Uterus (tissue), 4 donors: ENCODE results near the gene QKI. TPM values are rescaled to one million over a fixed set of nuclear protein-coding genes. Genes with fewer than 3 reads are reported as not detected.
"Not testable (repeated sequence)": the region's sequence is repeated elsewhere in the genome, so short reads cannot be mapped to it uniquely, and the experiment has no call there.

Experiments
- DNase-seq, 2 donors: peaks; one replicate each; pipeline ENCODE4 v3.0.0-alpha.2; 2019 to 2020
- H3K27ac ChIP-seq, 2 donors: fragments of 200-600 bp; sonication (generic); 1 replicate in 1 of 2; 2 replicates in 1 of 2; pipeline ENCODE4 v1.5.1; 2016 to 2018
- H3K27me3 ChIP-seq, 2 donors: fragments of 200-600 bp; sonication (generic); one replicate each; pipeline ENCODE4 v1.5.1; 2018 to 2019; ENCODE audit warnings: control low read depth in 1 of 2
- H3K36me3 ChIP-seq, 2 donors: fragments of 200-600 bp; sonication (generic); one replicate each; pipeline ENCODE4 v1.5.1; 2019; ENCODE audit warnings: control low read depth in 1 of 2
- H3K4me1 ChIP-seq, 2 donors: fragments of 200-600 bp; sonication (generic); one replicate each; pipeline ENCODE4 v1.5.1; 2018 to 2019; ENCODE audit warnings: control low read depth in 1 of 2
- H3K4me3 ChIP-seq, 2 donors: fragments of 200-600 bp; sonication (generic); 1 replicate in 1 of 2; 2 replicates in 1 of 2; pipeline ENCODE4 v1.5.1; 2018 to 2019; ENCODE audit warnings: mild to moderate bottlenecking in 1 of 2
- H3K9me3 ChIP-seq, 2 donors: fragments of 200-600 bp; sonication (generic); one replicate each; pipeline ENCODE4 v1.5.1; 2019; ENCODE audit warnings: control low read depth in 1 of 2
- CTCF ChIP-seq, 4 experiments: fragments of 200-600 bp in 2 of 4; fragments of 450-650 bp in 2 of 4; sonication (generic) in 2 of 4; IDR thresholded peaks; one replicate each; pipeline ENCODE4 v1.5.1; 2016 to 2019; ENCODE audit warnings: antibody characterized with exemption in 4 of 4, mild to moderate bottlenecking in 2 of 4, moderate library complexity in 1 of 4
- POLR2A ChIP-seq, 2 donors: fragments of 450-650 bp; IDR thresholded peaks; one replicate each; pipeline ENCODE4 v1.6.1; 2016; ENCODE audit warnings: antibody characterized with exemption in 2 of 2, mild to moderate bottlenecking in 1 of 2, moderate library complexity in 1 of 2
- intact Hi-C: fragments of 100-400 bp; cut with DNase I; formaldehyde crosslinking; loops from one replicate; pipeline ENCODE4 v1.15.1; 2023; ENCODE audit warnings: low total_unique reads
- total RNA-seq, 4 donors: library from RNA; depleted of rRNA in 3 of 4; stranded (reverse); fragments of >200 nt in 3 of 4; gene quantifications; one replicate each; pipeline versions ENCODE4 v1.1.0 to v1.2.4, GENCODE V29; 2014 to 2023
- donor health status: DM: yes; HTN: yes; CAD: no.

QKI gene
- total RNA-seq, 4 donors from 2014 or later = 93.5 to 213 (median 164) TPM

- intact Hi-C loops = no loop called here
- no peak overlapping the region for H3K4me3 ChIP-seq
- H3K4me1 ChIP-seq = no peaks in the 10 kb centered on the region
- H3K36me3 ChIP-seq = no peaks in the 10 kb centered on the region
- peaks cover 0 to 6% of the 10 kb centered on the region in 2 donors for H3K9me3 ChIP-seq
- no peak overlapping the region for H3K27ac ChIP-seq
- TF ChIP-seq POLR2A (IDR thresholded peaks at IDR 0.05) (no peak), CTCF (IDR thresholded peaks at IDR 0.05) (no peak)
- no peak for DNase-seq
- H3K27me3 ChIP-seq = no peaks in the 10 kb centered on the region
Measured at GRCh38 chr6:163588220-163588919, 173.9 kb downstream of the QKI start.

- no peak for TF ChIP-seq POLR2A (IDR thresholded peaks at IDR 0.05)
- no peak for TF ChIP-seq CTCF (IDR thresholded peaks at IDR 0.05)
- no peaks in the 10 kb centered on the region for H3K27me3 ChIP-seq
- H3K36me3 ChIP-seq = no peaks in the 10 kb centered on the region
- H3K4me1 ChIP-seq = no peaks in the 10 kb centered on the region
- H3K4me3 ChIP-seq = no peak overlapping the region
- no peak for DNase-seq
- no peak overlapping the region for H3K27ac ChIP-seq
- H3K9me3 ChIP-seq = peaks cover 0 to 6% of the 10 kb centered on the region in 2 donors
- intact Hi-C loops = no loop called here
Measured at GRCh38 chr6:163589387-163589786, 174.9 kb downstream of the QKI start.

- H3K4me3 ChIP-seq, H3K27ac ChIP-seq, H3K36me3 ChIP-seq, H3K9me3 ChIP-seq, intact Hi-C loops, H3K4me1 ChIP-seq, DNase-seq, H3K27me3 ChIP-seq: not testable (repeated sequence)
Measured at GRCh38 chr6:163590132-163590531, 175.6 kb downstream of the QKI start.

GRCh38 chr6:163592872-163593271, 178.4 kb downstream of the QKI start:
- Histone ChIP-seq H3K4me3 (no peak overlapping the region), H3K9me3 (peaks cover 0 to 6% of the 10 kb centered on the region in 2 donors), H3K27ac (no peak overlapping the region), H3K27me3 (no peaks in the 10 kb centered on the region), H3K36me3 (no peaks in the 10 kb centered on the region), H3K4me1 (no peaks in the 10 kb centered on the region)
- TF ChIP-seq POLR2A (IDR thresholded peaks at IDR 0.05) (no peak), CTCF (IDR thresholded peaks at IDR 0.05) (no peak)
- no peak for DNase-seq
- intact Hi-C loops = no loop called here

- TF ChIP-seq CTCF (IDR thresholded peaks at IDR 0.05) = no peak
- no peak for TF ChIP-seq POLR2A (IDR thresholded peaks at IDR 0.05)
- Histone ChIP-seq H3K27ac (no peak overlapping the region), H3K4me3 (no peak overlapping the region), H3K4me1 (no peaks in the 10 kb centered on the region), H3K36me3 (no peaks in the 10 kb centered on the region), H3K27me3 (no peaks in the 10 kb centered on the region), H3K9me3 (peaks cover 0 to 6% of the 10 kb centered on the region in 2 donors)
- DNase-seq = no peak
- intact Hi-C loops = no loop called here
Measured at GRCh38 chr6:163596174-163596573, 181.7 kb downstream of the QKI start.

GRCh38 chr6:163599136-163599535, 184.6 kb downstream of the QKI start:
- Histone ChIP-seq H3K36me3 (no peaks in the 10 kb centered on the region), H3K9me3 (no peaks in the 10 kb centered on the region), H3K27me3 (no peaks in the 10 kb centered on the region), H3K4me3 (no peak overlapping the region), H3K4me1 (no peaks in the 10 kb centered on the region), H3K27ac (no peak overlapping the region)
- intact Hi-C loops = no loop called here
- DNase-seq = no peak
- TF ChIP-seq CTCF (IDR thresholded peaks at IDR 0.05) (no peak), POLR2A (IDR thresholded peaks at IDR 0.05) (no peak)
